ENCODE data around the gene STARD8. TPM values are rescaled to one million over a fixed set of nuclear protein-coding genes. Genes with fewer than 3 reads are reported as not detected.
A peak's percentile ranks its signal among the peaks of the same experiment; 100 is the strongest.
"Not testable (repeated sequence)": the region's sequence is repeated elsewhere in the genome, so short reads cannot be mapped to it uniquely, and the experiment has no call there.

The STARD8 gene
- total RNA-seq, 6 experiments from 2014 or later = 1.9 to 3.6 (median 3.0) TPM

GRCh38 chrX:68654693-68655092 is 7.2 kb downstream of the STARD8 start:
- Mint-ChIP-seq H3K36me3 (ENCODE audit: low read depth) (peaks cover 6% of the 10 kb centered on the region), H3K27me3 (ENCODE audit: insufficient read depth) (no peaks in the 10 kb centered on the region), H3K27ac (no peak overlapping the region; the same call in 1 of the 2 replicates), H3K4me1 (ENCODE audit: low read depth) (peaks cover 28% of the 10 kb centered on the region), H3K9me3 (no peaks in the 10 kb centered on the region), H3K4me3 (no peak overlapping the region)
- no peak for TF ChIP-seq CTCF (IDR thresholded peaks at IDR 0.05)
- no peak for DNase-seq

- H3K4me3 Mint-ChIP-seq; H3K36me3 Mint-ChIP-seq (ENCODE audit: low read depth); DNase-seq; H3K27me3 Mint-ChIP-seq (ENCODE audit: insufficient read depth); H3K27ac Mint-ChIP-seq; H3K9me3 Mint-ChIP-seq: not testable (repeated sequence)
- peaks cover 24% of the 10 kb centered on the region for H3K4me1 Mint-ChIP-seq (ENCODE audit: low read depth)
These were observed 9.0 kb downstream of the STARD8 start for GRCh38 chrX:68656473-68656872.

GRCh38 chrX:68658530-68658929 is 11.1 kb downstream of the STARD8 start:
- Mint-ChIP-seq H3K36me3 (ENCODE audit: low read depth) (peaks cover 11% of the 10 kb centered on the region), H3K4me3 (no peak overlapping the region), H3K27ac (peak overlapping the region; percentile 92), H3K27me3 (ENCODE audit: insufficient read depth) (no peaks in the 10 kb centered on the region), H3K9me3 (no peaks in the 10 kb centered on the region), H3K4me1 (ENCODE audit: low read depth) (peaks cover 19% of the 10 kb centered on the region)
- no peak for DNase-seq
- no peak for TF ChIP-seq CTCF (IDR thresholded peaks at IDR 0.05)

- H3K36me3 Mint-ChIP-seq (ENCODE audit: low read depth) = peaks cover 11% of the 10 kb centered on the region
- peak overlapping the region; percentile 61; the same call in 1 of the 2 replicates for H3K4me3 Mint-ChIP-seq
- no peak for TF ChIP-seq CTCF (IDR thresholded peaks at IDR 0.05)
- no peaks in the 10 kb centered on the region for H3K9me3 Mint-ChIP-seq
- H3K27me3 Mint-ChIP-seq (ENCODE audit: insufficient read depth) = no peaks in the 10 kb centered on the region
- no peak for DNase-seq
- peak overlapping the region; percentile 92 for H3K27ac Mint-ChIP-seq
- peaks cover 19% of the 10 kb centered on the region for H3K4me1 Mint-ChIP-seq (ENCODE audit: low read depth)
These were observed 11.9 kb downstream of the STARD8 start for GRCh38 chrX:68659385-68659784.

GRCh38 chrX:68659786-68660185 is 12.3 kb downstream of the STARD8 start:
- no peak for TF ChIP-seq CTCF (IDR thresholded peaks at IDR 0.05)
- Mint-ChIP-seq H3K36me3 (ENCODE audit: low read depth) (peaks cover 11% of the 10 kb centered on the region), H3K27me3 (ENCODE audit: insufficient read depth) (no peaks in the 10 kb centered on the region), H3K4me3 (peak overlapping the region; percentile 61; the same call in 1 of the 2 replicates), H3K4me1 (ENCODE audit: low read depth) (peaks cover 19% of the 10 kb centered on the region), H3K9me3 (no peaks in the 10 kb centered on the region), H3K27ac (peak overlapping the region; percentile 92)
- DNase-seq = no peak

- Mint-ChIP-seq H3K9me3 (no peaks in the 10 kb centered on the region), H3K4me1 (ENCODE audit: low read depth) (peaks cover 19% of the 10 kb centered on the region), H3K27me3 (ENCODE audit: insufficient read depth) (no peaks in the 10 kb centered on the region), H3K4me3 (no peak overlapping the region), H3K27ac (no peak overlapping the region), H3K36me3 (ENCODE audit: low read depth) (peaks cover 8% of the 10 kb centered on the region)
- no peak for DNase-seq
- TF ChIP-seq CTCF (IDR thresholded peaks at IDR 0.05) = no peak
These were observed 13.3 kb downstream of the STARD8 start for GRCh38 chrX:68660746-68661145.

Data from HFFc6 (cell line).